H54 (cell line): ENCODE measurements around the gene YPEL3.
"Not testable (repeated sequence)": the region's sequence is repeated elsewhere in the genome, so short reads cannot be mapped to it uniquely, and the experiment has no call there.

Experiments used
- DNase-seq: peaks from one replicate; pipeline ENCODE4 v3.0.0; 2011; ENCODE audit warnings: low spot score, mixed read lengths; ENCODE audit not compliant: insufficient read length
- FAIRE-seq: peaks from 3 replicates; lab custom pipeline; 2011; peaks lifted over from hg19 to GRCh38; lab: Jason Lieb, UNC
- POLR2A ChIP-seq: IDR thresholded peaks from 2 replicates; pipeline ENCODE4 v1.6.1; 2011; ENCODE audit warnings: low read depth, mild to moderate bottlenecking, low read length

The YPEL3 gene

DNA sequence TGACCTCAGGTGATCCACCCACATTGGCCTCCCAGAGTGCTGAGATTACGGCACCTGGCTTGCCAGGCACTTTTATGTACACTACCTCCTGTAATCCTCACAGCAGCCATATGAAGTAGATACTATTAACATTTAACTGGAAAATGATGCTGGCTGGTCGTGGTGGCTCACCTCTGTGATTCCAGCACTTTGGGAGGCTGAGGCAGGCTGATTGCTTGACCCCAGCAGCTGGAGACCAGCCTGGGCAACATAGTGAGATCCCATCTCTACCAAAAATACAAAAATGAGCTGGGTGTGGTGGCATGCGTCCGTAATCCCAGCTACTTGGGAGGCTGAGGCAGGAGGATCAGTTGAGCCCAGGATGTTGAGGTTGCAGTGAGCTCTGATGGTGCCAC is 29.0 kb upstream of the YPEL3 start:
- no peak for TF ChIP-seq POLR2A
- DNase-seq, result no peak
- FAIRE-seq, result no peak

DNA sequence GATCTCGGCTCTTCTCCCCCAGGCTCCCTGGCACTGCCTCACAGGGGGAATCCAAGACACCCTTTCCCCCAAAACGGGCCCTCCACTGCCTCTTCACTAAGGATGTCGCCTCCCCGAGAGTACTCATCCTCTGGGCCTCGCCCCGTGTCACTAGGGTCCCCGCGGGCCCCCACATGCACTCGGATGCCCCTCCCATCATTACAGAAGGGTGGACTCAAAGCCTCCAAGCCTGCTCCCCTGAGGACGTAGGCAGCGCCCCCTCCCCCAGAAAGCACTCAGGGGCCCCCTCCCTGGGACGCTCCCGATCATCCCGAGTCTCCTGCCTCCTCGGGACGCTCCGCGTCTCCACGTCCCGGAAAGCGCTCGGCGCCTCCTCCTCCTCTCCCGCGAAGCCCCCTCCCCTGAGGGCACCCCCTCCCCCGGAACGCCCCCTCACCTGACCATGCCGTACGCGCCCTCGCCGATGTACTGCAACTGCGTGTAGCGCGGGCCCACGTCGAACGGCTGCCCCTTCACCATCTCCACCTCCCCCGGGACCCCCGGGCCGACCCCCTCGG is 26.7 kb upstream of the YPEL3 start:
- no peak for FAIRE-seq
- no peak for TF ChIP-seq POLR2A
- DNase-seq, result no peak

DNA sequence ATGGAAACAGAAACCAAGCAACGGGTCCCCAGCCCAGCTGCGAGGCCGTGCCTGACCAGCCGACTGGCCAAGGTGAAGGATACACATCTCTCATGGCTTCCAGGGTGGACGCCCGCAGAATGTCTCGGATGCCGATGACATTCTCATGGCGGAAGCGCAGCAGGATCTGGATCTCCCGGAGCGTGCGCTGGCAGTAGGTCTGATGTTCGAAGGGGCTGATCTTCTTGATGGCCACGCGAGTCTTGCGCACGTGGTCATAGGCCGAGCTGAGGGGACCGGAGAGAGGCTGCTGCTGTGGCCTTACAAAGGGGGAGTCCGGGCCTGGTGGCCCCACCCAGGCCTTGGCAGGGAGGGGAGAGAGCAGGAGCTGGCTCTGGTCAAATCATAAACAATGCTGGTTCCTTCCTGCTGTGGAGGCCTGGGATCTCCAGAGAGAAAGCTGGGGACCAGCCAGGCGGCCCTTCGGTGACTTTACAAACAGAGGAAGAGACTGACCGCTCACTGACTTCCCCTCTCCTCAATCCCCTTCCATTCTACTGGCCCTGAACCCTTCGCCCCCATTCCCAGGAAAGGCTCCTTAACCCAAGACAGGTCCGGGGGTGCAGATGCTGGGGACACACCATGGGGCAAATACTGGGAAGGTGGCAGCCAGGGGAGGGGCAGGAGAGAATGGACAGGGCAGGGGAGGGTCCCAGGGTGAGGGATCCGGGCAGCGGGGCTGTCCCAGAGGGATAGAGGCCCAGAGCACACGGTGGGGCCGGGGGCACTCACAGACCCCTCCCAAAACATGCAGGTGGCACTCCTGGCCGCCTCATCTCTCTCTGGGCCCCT is 25.9 kb upstream of the YPEL3 start:
- DNase-seq, result no peak
- FAIRE-seq, result no peak
- no peak for TF ChIP-seq POLR2A

DNA sequence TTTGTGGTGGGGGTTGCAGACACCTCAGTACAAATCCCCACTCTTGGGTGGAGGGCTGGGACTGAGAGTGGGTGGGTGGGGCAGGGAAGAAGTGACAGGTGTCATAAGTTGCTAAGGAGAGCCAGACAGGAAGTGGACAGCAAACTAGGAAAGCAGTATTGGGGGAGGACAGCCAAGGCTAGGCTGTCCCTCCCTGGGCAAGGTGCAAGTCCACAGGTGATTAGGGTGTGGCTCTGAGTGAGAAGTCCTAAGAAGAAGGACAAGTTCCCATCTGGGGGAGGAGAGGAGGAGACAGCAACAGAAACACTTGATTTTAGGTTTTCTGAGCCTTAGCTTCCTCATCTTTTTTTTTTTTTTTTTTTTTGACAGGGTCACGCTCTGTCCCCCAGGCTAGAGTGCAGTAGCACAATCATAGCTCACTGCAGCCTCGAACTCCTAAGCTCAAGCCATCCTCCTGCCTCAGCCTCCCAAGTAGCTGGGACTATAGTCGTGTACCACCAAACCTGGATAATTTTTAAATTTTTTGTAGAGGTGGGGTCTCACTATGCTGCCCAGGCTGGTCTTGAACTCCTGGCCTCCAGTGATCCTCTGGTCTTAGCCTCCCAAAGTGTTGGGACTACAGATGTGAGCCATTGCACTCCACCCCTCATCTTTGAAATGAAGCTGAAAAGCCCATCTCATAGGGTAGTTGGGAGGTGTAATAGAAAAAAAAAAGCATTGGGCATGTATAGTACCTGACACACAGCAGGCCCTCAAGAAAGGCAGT is 24.5 kb upstream of the YPEL3 start:
- no peak for TF ChIP-seq POLR2A
- no peak for DNase-seq
- no peak for FAIRE-seq

DNA sequence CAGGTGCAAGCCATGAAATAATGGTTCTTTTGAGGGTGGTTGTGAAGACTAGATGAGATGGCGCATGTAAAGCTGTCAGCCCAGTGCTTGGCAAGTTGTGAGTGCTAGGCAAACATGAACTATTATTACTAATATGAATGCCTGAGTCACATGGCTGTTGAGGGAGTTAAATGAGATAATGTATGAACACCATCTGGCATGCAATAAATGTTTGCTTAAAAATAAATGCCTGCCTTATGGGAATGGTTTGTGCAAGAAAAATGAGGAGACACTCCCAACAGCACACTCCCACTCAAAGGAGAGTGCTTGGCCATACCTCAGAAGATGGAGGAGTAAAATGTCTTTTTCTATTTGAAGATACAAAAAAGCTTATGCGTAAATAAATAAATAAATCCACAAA is 23.4 kb upstream of the YPEL3 start:
- no peak for TF ChIP-seq POLR2A
- DNase-seq (no peak), FAIRE-seq (no peak)

DNA sequence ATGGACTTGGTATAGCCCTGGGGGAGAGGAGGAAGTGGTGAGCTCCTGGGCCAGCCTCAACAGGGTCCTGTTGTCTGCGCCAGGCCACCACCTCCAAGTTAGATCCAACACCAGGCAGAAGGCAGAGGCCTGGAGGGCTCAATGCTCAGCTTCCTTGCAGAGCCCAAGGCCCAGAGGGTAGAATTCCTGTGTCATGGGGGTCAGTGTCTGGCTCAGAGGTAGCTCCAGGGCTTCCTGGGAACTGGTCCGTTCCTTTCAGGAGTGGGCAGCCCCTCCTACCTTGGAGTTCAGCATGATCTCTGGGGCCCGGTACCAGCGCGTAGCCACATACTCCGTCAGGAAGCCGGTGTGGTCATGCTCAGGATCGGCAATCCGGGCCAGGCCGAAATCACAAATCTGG is 21.8 kb upstream of the YPEL3 start:
- no peak for TF ChIP-seq POLR2A
- DNase-seq (no peak), FAIRE-seq (no peak)

DNA sequence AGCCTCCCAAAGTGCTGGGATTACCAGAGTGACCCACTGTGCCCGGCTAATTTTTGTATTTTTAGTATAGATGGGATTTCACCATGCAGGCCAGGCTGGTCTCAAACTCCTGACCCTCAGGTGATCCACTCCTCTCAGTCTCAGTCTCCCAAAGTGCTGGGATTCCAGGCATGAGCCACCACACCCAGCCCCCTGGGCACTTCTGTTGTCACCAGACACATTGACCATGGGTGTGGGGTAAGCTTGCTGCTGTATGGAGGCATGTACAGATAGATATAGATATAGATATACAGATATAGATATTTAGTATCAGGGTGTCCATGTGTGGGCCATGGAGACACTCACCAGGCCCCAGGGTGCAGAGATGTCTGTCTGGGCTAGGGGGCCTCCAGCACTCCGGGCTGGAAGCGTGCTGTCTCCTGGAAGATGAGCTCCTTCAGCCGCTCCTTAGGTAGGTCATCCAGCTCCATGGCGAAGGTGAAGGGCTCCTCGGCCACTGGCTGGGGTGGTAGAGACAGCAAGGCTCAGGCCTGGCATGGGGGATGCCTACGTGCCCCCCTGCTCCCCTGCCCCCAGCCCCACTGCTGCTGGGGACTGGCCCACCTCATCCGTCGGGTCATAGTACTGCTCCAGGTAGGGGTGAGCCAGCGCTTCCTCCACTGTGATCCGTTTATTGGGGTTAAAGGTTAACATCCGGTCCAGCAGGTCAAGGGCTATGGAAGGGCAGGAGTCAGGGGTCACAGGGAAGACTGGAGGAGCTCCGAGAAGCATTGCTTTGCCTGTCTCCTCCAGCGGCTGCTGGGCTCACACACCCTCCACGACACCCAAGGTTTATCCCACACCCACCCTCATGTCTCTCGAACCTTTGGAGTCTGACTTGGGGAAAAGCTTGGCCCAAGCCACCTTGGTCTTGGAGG is 20.5 kb upstream of the YPEL3 start:
- FAIRE-seq (no peak), DNase-seq (no peak)
- no peak for TF ChIP-seq POLR2A

DNA sequence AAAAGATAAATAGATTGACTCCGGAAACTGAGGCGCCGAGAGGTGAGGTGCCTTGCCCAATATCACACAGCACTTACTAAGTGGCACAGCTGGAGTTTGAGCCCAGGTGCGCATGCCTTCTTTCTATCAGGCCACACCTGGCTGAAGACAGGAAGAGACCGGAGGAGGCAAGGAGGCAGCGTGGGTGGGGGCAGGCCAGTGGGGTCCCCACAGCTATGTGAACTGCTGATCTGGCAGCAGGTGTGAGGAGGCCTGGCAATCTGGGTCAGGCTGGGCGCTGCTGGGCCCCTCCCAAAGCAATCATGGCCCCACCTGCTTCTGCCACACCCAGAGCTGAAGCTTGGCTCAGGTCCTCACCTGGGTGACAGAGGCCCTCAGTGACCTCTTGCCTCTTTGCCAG is 19.2 kb upstream of the YPEL3 start:
- TF ChIP-seq POLR2A, result no peak
- no peak for DNase-seq
- FAIRE-seq, result no peak

DNA sequence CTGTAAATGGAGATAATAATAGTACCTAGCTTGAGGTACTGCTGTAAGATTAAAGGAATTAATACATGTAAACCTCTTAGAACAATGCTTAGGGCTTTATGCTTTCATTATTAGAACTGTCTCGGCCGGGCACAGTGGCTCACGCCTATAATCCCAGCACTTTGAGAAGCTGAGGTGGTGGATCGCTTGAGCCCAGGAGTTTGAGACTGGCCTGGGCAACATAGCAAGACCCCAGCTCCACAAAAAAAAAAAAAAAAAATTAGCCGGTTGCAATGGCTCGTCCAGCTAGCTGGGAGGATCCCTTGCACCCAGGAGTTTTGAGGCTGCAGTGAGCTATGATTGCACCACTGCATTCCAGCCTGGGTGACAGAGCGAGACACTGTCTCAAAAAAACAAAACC is 18.8 kb upstream of the YPEL3 start:
- FAIRE-seq, DNase-seq: not testable (repeated sequence)

DNA sequence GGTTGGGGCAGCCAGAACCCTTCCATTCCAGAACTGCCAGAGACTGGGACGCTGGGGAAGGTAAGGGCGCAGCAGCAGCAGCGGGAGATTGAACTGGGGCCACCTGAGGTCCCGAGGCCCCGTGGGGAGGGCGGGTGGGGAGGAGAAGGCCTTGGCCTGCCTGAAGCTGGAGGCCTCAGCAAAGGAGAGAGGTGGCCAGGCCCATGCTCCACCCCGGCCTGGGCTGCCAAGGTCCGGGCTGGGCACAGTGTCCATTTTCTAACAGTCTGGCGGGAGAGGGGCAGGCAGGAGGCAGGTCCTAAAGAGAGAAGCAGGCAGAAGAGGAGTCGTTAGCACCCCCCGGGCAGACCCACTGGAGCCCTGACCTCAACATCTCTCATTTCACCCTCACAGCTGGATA is 18.4 kb upstream of the YPEL3 start:
- FAIRE-seq, result no peak
- no peak for TF ChIP-seq POLR2A
- DNase-seq, result no peak

DNA sequence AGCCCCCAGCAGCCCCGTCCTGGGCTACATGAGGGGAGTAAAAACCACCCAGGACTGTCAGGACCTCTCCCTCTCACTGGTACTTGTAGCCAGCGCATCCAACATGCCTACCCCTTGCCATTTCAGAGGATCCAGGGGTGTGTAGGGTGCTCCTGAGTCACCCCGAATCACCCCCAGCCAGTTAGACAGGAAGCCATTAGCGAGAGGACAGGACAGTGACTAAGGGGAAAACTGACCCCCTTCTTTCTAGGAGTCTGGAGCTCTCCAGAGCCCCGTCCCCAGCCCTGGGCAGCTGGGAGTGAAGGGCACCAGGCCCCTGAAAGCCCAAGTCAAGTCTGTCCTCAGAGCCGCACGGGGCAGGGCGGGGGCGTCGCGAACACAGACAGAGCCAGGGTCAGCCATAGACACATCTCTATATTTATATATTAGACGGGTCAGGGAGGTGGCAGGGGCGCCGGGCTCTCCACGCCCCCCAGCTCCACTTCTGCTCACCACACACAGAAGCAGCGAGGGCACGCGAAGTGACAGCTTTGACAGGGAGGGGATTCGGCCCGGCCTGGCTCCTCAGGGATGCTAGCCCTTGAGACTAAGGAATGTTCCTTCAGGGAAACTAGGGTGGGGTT is 17.8 kb upstream of the YPEL3 start:
- DNase-seq (no peak), FAIRE-seq (no peak)
- TF ChIP-seq POLR2A, result no peak

DNA sequence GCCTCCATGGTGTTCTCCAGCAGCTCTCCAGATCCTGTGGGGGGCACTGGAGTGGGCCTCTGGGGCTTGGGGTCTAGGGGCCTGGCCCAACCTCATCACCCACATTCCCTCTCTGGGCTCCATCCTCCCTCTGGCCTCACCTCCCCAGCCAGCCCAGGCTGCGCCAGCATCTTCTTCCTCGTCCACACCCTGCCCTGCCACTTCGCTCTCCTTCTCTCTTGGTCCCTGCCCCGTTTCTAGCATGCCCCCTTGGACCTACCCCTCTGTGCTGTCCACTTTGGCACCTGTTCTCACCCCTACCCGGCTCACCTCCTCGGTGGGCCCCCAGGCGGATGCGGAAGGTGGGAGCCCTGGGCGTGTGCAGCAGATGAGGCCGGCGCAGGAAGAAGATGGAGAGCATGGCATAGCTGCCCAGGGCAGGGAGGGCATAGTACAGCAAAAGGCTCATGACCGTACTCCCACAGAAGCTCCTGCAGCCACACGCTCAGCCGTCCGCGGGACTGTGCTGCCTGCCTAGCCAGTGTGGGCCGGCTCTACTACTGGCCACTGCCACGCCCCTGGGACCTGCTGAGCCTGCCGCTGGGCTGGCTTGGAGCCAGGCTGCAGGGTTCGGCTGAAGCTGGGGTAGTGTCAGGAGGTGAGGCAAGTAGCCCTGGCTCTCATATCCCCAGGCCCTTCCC is 17.2 kb upstream of the YPEL3 start, which contains the start of gene GDPD3:
TSS of gene GDPD3 (minus strand) at position 507 of the 680 bp plus-strand sequence. CDS start at position 448, 59 bp downstream.
- no peak for TF ChIP-seq POLR2A
- DNase-seq, result peak; percentile 70
- FAIRE-seq, result no peak
